ENCODE measurements around the gene LRRC47.

LRRC47 gene

DNA sequence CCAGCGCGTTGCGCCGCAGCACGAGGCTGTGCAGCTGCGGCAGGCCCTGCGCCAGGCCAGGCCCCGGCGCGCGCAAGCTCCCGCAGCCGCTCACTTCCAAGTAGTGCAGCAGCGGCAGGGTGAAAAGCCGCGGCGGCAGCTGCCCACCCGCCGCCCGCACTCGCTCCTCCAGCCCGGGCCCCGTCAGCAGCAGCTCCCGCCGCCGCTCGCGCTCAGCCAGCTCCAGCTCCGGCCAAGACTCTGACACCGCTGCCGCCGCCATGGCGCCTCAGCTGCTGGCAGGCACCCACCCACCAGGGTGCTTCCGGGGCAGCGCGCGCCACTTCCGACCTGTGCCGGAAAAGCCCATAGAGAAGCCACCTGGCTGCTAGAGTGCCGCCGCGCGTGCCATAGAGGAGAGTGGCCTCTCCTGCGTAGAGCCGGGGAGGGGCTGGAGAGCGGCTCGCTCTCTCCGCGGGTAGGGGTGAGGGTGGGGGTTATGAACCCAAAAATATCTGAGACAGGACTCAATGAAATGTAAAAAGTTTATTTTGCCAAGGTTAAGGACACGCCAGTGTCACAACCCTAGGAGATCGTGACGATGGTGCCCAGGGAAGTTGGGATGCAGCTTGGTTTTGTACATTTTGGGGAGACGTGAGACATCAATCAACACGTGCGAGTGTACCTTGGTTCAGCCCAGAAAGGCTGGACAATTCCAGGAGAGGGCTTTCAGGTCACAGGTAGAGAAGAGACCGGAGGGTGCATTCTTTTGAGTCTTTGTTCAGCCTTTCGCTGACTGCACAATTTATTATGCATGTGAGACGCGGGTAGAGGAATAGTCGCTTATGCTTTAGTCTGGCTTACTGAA, at the start of gene LRRC47:
LRRC47 (minus strand) TSS at position 284 of the 847 bp plus-strand sequence; CDS start at position 262, 22 bp downstream.
- peak; percentile 92 for DNase-seq (ENCODE audit: low spot score)
- Histone ChIP-seq H3K27ac (peak within 1 kb of the TSS; percentile 49 to 84), H3K4me3 (peak within 1 kb of the TSS; percentile 99)
- TF ChIP-seq, protein P1, sequence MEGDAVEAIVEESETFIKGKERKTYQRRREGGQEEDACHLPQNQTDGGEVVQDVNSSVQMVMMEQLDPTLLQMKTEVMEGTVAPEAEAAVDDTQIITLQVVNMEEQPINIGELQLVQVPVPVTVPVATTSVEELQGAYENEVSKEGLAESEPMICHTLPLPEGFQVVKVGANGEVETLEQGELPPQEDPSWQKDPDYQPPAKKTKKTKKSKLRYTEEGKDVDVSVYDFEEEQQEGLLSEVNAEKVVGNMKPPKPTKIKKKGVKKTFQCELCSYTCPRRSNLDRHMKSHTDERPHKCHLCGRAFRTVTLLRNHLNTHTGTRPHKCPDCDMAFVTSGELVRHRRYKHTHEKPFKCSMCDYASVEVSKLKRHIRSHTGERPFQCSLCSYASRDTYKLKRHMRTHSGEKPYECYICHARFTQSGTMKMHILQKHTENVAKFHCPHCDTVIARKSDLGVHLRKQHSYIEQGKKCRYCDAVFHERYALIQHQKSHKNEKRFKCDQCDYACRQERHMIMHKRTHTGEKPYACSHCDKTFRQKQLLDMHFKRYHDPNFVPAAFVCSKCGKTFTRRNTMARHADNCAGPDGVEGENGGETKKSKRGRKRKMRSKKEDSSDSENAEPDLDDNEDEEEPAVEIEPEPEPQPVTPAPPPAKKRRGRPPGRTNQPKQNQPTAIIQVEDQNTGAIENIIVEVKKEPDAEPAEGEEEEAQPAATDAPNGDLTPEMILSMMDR (IDR thresholded peaks at IDR 0.05), result no peak

DNA sequence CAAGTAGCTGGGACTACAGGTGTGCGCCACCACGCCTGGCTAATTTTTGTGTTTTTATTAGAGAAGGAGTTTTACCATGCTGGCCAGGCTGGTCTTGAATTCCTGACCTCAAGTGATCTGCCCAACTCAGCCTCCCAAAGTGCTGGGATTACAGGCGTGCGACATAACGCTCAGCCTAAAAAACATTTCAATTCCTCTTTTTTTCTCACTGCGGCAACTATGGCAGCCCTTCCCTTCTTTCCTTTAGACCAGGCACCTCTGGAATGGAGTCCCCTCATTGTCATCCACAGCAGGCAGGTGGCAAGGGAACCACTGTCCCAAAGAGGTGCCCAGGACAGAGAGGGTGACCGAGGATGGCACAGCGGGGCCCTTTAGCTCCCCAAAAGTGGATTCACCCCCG, 46.6 kb upstream of the LRRC47 start:
- Histone ChIP-seq H3K27ac (no peak overlapping the region), H3K4me3 (no peak overlapping the region)
- no peak for DNase-seq (ENCODE audit: low spot score)
- TF ChIP-seq, protein P1 (IDR thresholded peaks at IDR 0.05), result no peak

DNA sequence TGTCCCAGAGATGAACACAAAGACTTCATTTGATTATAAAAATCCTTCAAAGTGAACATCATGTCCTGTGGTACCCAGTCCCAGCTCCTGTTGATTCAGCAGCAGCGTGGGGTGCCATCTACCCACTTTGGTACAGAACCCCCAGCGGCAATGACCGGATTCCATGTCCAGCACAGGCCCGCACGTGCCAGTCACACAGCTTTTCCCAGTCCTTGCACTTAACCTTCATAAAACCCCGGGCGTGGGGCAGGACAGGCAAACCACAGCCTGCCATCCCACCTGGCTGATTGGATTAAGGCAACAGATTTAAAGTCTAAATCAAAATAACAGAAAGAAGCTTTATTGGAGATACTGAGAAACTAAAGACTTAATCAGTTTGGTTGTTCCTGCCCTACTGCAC, 45.2 kb upstream of the LRRC47 start:
- Histone ChIP-seq H3K27ac (no peak overlapping the region), H3K4me3 (no peak overlapping the region)
- TF ChIP-seq, protein P1 (IDR thresholded peaks at IDR 0.05), result no peak
- no peak for DNase-seq (ENCODE audit: low spot score)

DNA sequence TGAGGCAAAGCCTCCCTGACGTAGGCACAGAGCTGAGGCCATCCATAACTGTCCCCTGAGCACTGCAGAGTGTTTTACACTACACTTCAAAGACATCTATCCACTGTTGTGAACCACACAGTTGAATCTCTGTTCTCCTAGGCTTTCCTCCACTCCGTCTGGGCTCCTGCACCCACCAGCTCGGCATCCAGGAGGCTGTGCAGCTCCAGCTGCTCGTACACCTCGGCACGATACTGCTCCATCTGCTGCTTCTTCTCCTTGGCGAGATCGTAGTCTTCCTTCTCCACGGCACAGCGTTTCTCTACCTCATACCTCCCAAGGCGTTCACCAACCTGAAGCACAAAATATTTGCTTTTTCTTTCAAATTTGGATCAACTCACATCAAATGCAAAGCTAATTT, 42.5 kb upstream of the LRRC47 start:
- Histone ChIP-seq H3K4me3 (no peak overlapping the region), H3K27ac (no peak overlapping the region)
- TF ChIP-seq, protein P1 (IDR thresholded peaks at IDR 0.05), result no peak
- no peak for DNase-seq (ENCODE audit: low spot score)

DNA sequence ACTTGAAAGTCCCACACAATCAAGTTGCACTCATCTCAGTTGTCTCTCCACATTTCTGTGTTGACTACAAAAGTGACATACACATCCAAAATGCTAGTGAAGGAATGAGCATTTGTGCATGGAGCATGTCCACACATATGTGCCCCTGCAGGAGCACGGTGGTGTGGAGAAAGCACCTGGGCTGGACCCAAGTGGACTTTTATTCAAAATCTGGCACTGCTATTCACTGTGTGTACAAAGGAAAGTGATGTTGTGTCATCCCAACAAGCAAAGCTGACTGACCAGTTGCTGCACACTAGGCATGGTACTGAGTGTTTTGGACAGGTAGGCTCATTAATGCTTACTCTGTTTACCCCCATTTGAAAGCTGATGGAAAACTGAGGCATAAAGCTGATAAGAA, 41.4 kb upstream of the LRRC47 start:
- no peak overlapping the region for H3K4me3 ChIP-seq
- H3K27ac ChIP-seq, result no peak overlapping the region
- DNase-seq (ENCODE audit: low spot score), result no peak
- TF ChIP-seq, protein P1 (IDR thresholded peaks at IDR 0.05), result no peak

DNA sequence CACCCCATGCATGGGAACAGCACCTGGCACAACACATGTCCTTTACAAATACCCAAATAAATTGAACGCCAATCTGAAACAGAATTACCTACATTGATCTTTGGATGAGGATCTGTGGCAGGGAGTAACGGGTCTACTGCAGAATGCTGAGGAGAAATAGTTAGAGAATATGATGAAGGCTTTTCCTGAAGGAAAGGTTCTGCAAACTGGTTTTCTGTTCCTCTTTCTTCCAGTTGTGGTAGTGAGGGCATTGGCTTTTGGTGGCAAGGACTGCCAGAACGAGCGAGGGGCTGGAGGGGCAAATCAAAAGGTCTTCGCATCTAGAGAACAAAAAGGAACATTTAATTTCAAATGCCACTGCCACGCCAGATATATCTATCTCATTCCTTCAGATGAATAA, 40.9 kb upstream of the LRRC47 start:
- TF ChIP-seq, protein P1 (IDR thresholded peaks at IDR 0.05), result no peak
- no peak for DNase-seq (ENCODE audit: low spot score)
- no peak overlapping the region for H3K27ac ChIP-seq
- H3K4me3 ChIP-seq, result no peak overlapping the region

DNA sequence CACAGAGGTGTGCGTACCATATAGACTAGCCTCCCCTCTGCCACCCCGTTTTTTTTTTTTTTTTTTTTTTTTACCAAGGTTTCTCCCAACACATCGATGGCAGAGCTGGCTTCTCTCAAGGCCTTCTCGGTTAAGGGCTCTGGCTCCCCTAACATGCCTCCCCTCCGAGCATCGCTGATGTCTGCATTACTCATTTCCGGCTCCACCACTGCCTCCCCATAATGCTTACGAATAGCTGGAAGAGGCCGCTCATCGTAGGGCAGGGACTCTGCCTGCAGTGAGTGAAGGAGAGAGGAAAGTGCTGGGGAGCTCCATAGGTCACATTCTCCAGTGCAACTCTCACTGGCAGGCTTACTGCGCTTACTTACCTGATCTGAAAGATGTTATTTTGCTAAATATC, 40.1 kb upstream of the LRRC47 start:
- Histone ChIP-seq H3K27ac (no peak overlapping the region), H3K4me3 (no peak overlapping the region)
- TF ChIP-seq, protein P1 (IDR thresholded peaks at IDR 0.05), result no peak
- no peak for DNase-seq (ENCODE audit: low spot score)
